K562 (cell line): ENCODE measurements around the gene MAPK13. TPM values are rescaled to one million over a fixed set of nuclear protein-coding genes. Genes with fewer than 3 reads are reported as not detected.
A peak's percentile ranks its signal among the peaks of the same experiment; 100 is the strongest.

Source experiments
- GTF3C2 ChIP-seq: IDR thresholded peaks from 3 replicates; pipeline ENCODE4 v1.6.1; 2011; ENCODE audit warnings: borderline replicate concordance, mild to moderate bottlenecking, moderate library complexity; ENCODE audit not compliant: insufficient read length; ENCODE audit errors: extremely low read depth
- HDAC8 ChIP-seq: fragments of 450-650 bp; IDR thresholded peaks from 2 replicates; pipeline ENCODE4 v1.6.1; 2016; ENCODE audit warnings: mild to moderate bottlenecking, missing genetic modification characterization, moderate library complexity, missing compliant biosample characterization
- JUN ChIP-seq, 2 experiments: sonication (generic) in 1 of 2; formaldehyde crosslinking in 1 of 2; IDR thresholded peaks; 2 replicates each; pipeline versions ENCODE4 v1.6.1 to v1.8.0; 2012 to 2022; ENCODE audit warnings: borderline replicate concordance in 2 of 2, mild to moderate bottlenecking in 2 of 2, improper control_type of control experiment in 1 of 2, low read depth in 1 of 2, low read length in 1 of 2, missing genetic modification reagents in 1 of 2
- MITF ChIP-seq: IDR thresholded peaks from 2 replicates; pipeline ENCODE4 v1.6.1; 2014; ENCODE audit warnings: antibody characterized with exemption
- PHF21A ChIP-seq: fragments of 450-650 bp; IDR thresholded peaks from 2 replicates; pipeline ENCODE4 v1.6.1; 2017; ENCODE audit warnings: low read depth, borderline replicate concordance
- RBM22 ChIP-seq: fragments of 200-400 bp; formaldehyde crosslinking; IDR thresholded peaks from 2 replicates; pipeline ENCODE4 v1.6.1; 2018; ENCODE audit warnings: low read length, low read depth; ENCODE audit not compliant: poor library complexity, severe bottlenecking
- SMARCB1 ChIP-seq: IDR thresholded peaks from 2 replicates; pipeline ENCODE4 v1.6.1; 2011; ENCODE audit warnings: improper control_type of control experiment, low read depth; ENCODE audit not compliant: insufficient read length
- TEAD1 ChIP-seq, 2 experiments: fragments of 450-650 bp in 1 of 2; sonication (generic) in 1 of 2; formaldehyde crosslinking; IDR thresholded peaks; 2 replicates each; pipeline versions ENCODE4 v1.4.0 to v1.8.0; 2020 to 2022; ENCODE audit warnings: mild to moderate bottlenecking in 2 of 2, missing genetic modification reagents in 1 of 2
- TOE1 ChIP-seq, 2 experiments: fragments of 450-650 bp in 1 of 2; sonication (generic) in 1 of 2; formaldehyde crosslinking in 1 of 2; IDR thresholded peaks; 2 replicates each; pipeline versions ENCODE4 v1.7.1 to v1.8.0; 2016 to 2022; ENCODE audit warnings: borderline replicate concordance in 2 of 2, mild to moderate bottlenecking in 2 of 2, antibody characterized with exemption in 1 of 2, inconsistent platforms in 1 of 2, low read depth in 1 of 2, missing genetic modification reagents in 1 of 2, moderate library complexity in 1 of 2
- TRIM28 ChIP-seq: fragments of 450-650 bp; IDR thresholded peaks from 2 replicates; pipeline ENCODE4 v1.6.1; 2017
- ZKSCAN8 ChIP-seq: fragments of 200-800 bp; sonication (Bioruptor generic); IDR thresholded peaks from 2 replicates; pipeline ENCODE4 v1.6.1; 2016; ENCODE audit warnings: missing genetic modification characterization, missing compliant biosample characterization
- ZNF197 ChIP-seq: fragments of 200-800 bp; sonication (Bioruptor generic); IDR thresholded peaks from 2 replicates; pipeline ENCODE4 v1.6.1; 2016; ENCODE audit warnings: low read depth, missing genetic modification characterization, missing compliant biosample characterization
- ZNF347 ChIP-seq: fragments of 450-650 bp; formaldehyde crosslinking; IDR thresholded peaks from 2 replicates; pipeline ENCODE4 v1.4.0; 2020; ENCODE audit warnings: low read depth, mild to moderate bottlenecking, moderate library complexity
- ZNF551 ChIP-seq: fragments of 250-450 bp; sonication (Bioruptor Pico); IDR thresholded peaks from 2 replicates; pipeline ENCODE4 v1.5.0; 2021; ENCODE audit warnings: mild to moderate bottlenecking, moderate library complexity
- ZNF668 ChIP-seq: fragments of 250-450 bp; sonication (Bioruptor Pico); IDR thresholded peaks from 2 replicates; pipeline ENCODE4 v1.8.0; 2022; ENCODE audit warnings: mild to moderate bottlenecking, inconsistent platforms
- polyA plus RNA-seq, 8 experiments: library from polyadenylated mRNA; depleted of rRNA in 4 of 8; stranded (reverse) in 5 of 8; unstranded in 3 of 8; fragments of >200 nt; fragmentation: Nextera tagmentation in 2 of 8; fragmentation: Illumina TruSeq in 1 of 8; extraction: Ambion mirVana in 2 of 8; extraction: Trizol in 1 of 8; gene quantifications; 2 replicates each; pipeline versions ENCODE4 v1.2.1 to v1.2.3, GENCODE V29; 2011 to 2014; ENCODE audit warnings: inconsistent platforms in 1 of 8, missing spikeins in 1 of 8
- total RNA-seq, 7 experiments: library from RNA; depleted of rRNA in 6 of 7; stranded (reverse); fragments of >200 nt in 6 of 7; fragmentation: Illumina TruSeq in 2 of 7; extraction: Trizol in 2 of 7; gene quantifications; 2 replicates each; pipeline versions ENCODE4 v1.2.1 to v1.2.3, GENCODE V29; 2011 to 2021; ENCODE audit warnings: low replicate concordance in 1 of 7
- TF ChIP-seq, protein P1 (sequence below): fragments of 450-650 bp; IDR thresholded peaks from 2 replicates; pipeline ENCODE4 v1.6.1; 2017; ENCODE audit warnings: antibody characterized with exemption
- TF ChIP-seq, protein P2 (sequence below), 2 experiments: fragments of 450-650 bp in 1 of 2; sonication (generic) in 1 of 2; formaldehyde crosslinking; conservative IDR thresholded peaks; 2 replicates each; pipeline versions ENCODE4 v1.4.0 to v1.8.1; 2020 to 2022; ENCODE audit warnings: mild to moderate bottlenecking in 1 of 2, missing genetic modification reagents in 1 of 2
- TF ChIP-seq, protein P3 (sequence below): fragments of 450-650 bp; formaldehyde crosslinking; IDR thresholded peaks from 2 replicates; pipeline ENCODE4 v1.4.0; 2020; ENCODE audit warnings: mild to moderate bottlenecking

Gene MAPK13
- total and polyA plus RNA-seq, 9 of the 15 experiments (the other 6 are each of a cell fraction or from before 2014, with no cell fraction given) = 0.03 to 2.3 (median 0.48) TPM; not detected in 1

DNA sequence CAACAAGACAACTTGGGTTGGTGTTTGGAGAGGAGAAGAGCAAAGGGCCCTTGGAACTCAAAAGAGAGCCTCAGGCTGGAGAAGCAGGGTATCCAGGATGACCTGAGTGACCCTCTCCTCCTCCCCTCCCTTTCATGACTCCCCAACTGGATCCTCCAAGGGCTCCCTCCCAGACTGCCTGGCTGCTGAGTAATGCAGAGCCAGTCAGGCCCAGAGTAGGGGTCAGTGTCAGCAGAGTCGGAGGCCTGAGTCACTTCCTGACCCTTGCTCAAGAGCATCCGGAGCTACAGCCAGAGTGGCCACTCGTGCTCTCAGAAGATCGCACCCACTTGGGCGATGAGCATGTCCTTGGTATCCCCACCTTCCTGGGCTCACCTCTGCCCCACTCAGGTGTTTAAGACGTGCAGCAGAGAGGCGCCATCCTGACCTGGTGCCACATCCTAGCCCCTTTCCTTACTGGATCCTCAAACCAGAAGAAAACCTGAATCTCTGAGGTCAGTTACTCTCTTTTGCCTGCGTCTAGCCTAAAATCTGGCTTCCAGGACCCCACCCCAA lies 2.8 kb upstream of the MAPK13 start (continued):
- TF ChIP-seq GTF3C2 (no peak), ZNF347 (CRISPR knock-in tag) (no peak), ZNF197 (CRISPR knock-in tag) (no peak), JUN (IDR thresholded peaks at IDR 0.05; ENCODE audit: borderline replicate concordance, low read depth, low read length) (peak; percentile 92), JUN (CRISPR knock-in tag; IDR thresholded peaks at IDR 0.05; ENCODE audit: borderline replicate concordance) (no peak; the same call in 1 of the 2 replicates), ZNF668 (CRISPR knock-in tag) (no peak), PHF21A (no peak), TOE1 (IDR thresholded peaks at IDR 0.05; ENCODE audit: borderline replicate concordance) (peak; percentile 51; the same call in 1 of the 2 replicates), TOE1 (CRISPR knock-in tag; IDR thresholded peaks at IDR 0.05; ENCODE audit: borderline replicate concordance, low read depth) (no peak), TEAD1 (CRISPR knock-in tag; IDR thresholded peaks at IDR 0.05) (no peak), HDAC8 (tag) (no peak), MITF (peak; percentile 18; the same call in 1 of the 2 replicates), ZNF551 (no peak), SMARCB1 (no peak), TRIM28 (no peak), ZKSCAN8 (no peak), RBM22 (no peak)
- TF ChIP-seq, protein P1, sequence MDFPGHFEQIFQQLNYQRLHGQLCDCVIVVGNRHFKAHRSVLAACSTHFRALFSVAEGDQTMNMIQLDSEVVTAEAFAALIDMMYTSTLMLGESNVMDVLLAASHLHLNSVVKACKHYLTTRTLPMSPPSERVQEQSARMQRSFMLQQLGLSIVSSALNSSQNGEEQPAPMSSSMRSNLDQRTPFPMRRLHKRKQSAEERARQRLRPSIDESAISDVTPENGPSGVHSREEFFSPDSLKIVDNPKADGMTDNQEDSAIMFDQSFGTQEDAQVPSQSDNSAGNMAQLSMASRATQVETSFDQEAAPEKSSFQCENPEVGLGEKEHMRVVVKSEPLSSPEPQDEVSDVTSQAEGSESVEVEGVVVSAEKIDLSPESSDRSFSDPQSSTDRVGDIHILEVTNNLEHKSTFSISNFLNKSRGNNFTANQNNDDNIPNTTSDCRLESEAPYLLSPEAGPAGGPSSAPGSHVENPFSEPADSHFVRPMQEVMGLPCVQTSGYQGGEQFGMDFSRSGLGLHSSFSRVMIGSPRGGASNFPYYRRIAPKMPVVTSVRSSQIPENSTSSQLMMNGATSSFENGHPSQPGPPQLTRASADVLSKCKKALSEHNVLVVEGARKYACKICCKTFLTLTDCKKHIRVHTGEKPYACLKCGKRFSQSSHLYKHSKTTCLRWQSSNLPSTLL = no peak
- TF ChIP-seq, protein P2, sequence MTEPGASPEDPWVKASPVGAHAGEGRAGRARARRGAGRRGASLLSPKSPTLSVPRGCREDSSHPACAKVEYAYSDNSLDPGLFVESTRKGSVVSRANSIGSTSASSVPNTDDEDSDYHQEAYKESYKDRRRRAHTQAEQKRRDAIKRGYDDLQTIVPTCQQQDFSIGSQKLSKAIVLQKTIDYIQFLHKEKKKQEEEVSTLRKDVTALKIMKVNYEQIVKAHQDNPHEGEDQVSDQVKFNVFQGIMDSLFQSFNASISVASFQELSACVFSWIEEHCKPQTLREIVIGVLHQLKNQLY (CRISPR knock-in tag; conservative IDR thresholded peaks at IDR 0.05) = no peak
- TF ChIP-seq, protein P3, sequence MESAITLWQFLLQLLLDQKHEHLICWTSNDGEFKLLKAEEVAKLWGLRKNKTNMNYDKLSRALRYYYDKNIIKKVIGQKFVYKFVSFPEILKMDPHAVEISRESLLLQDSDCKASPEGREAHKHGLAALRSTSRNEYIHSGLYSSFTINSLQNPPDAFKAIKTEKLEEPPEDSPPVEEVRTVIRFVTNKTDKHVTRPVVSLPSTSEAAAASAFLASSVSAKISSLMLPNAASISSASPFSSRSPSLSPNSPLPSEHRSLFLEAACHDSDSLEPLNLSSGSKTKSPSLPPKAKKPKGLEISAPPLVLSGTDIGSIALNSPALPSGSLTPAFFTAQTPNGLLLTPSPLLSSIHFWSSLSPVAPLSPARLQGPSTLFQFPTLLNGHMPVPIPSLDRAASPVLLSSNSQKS = no peak
